ENCODE data around the gene BTBD9. TPM values are rescaled to one million over a fixed set of nuclear protein-coding genes. Genes with fewer than 3 reads are reported as not detected.
"Not testable (repeated sequence)": the region's sequence is repeated elsewhere in the genome, so short reads cannot be mapped to it uniquely, and the experiment has no call there.

Gene BTBD9
- polyA plus RNA-seq, 1 donor (not counting 4 experiments of a cell fraction or from before 2014, with no cell fraction given) = 6.8 TPM

- Histone ChIP-seq H2AFZ (ENCODE audit: control insufficient read depth, low read length) (no peak overlapping the region), H3K27ac (ENCODE audit: control insufficient read depth, insufficient read depth, low read length) (no peak overlapping the region), H3K4me3 (ENCODE audit: control insufficient read depth in 2 of 3, extremely low read depth in 1 of 3, insufficient read depth in 2 of 3, low read depth in 1 of 3, low read length in 3 of 3) (no peak overlapping the region), H3K9ac (ENCODE audit: control insufficient read depth, extremely low read depth, insufficient read depth, low read length) (no peak overlapping the region), H3K9me3 (ENCODE audit: control insufficient read depth, low read depth, low read length) (no peaks in the 10 kb centered on the region), H3K79me2 (ENCODE audit: control insufficient read depth, insufficient read depth, low read length) (no peaks in the 10 kb centered on the region), H4K20me1 (ENCODE audit: control insufficient read depth, extremely low read depth, insufficient read depth, low read length) (no peaks in the 10 kb centered on the region), H3K4me2 (ENCODE audit: control insufficient read depth, extremely low read depth, insufficient read depth, low read depth, low read length) (no peak overlapping the region), H3K27me3 (ENCODE audit: control insufficient read depth, extremely low read depth, insufficient read depth, low read length) (no peaks in the 10 kb centered on the region), H3K36me3 (ENCODE audit: control insufficient read depth in 2 of 2, extremely low read depth in 1 of 2, insufficient read depth in 2 of 2, low read length in 2 of 2) (no peaks in the 10 kb centered on the region), H3K4me1 (ENCODE audit: control insufficient read depth, extremely low read depth, insufficient read depth, low read length) (no peaks in the 10 kb centered on the region), H3K9me1 (ENCODE audit: control insufficient read depth, extremely low read depth, insufficient read depth, low read length) (no peaks in the 10 kb centered on the region)
- TF ChIP-seq EZH2 (IDR thresholded peaks at IDR 0.05; ENCODE audit: low read length) = no peak
- no peak for TF ChIP-seq CTCF (optimal IDR thresholded peaks at IDR 0.05 in 1 of 3, IDR thresholded peaks at IDR 0.05 in 1 of 3, conservative IDR thresholded peaks at IDR 0.05 in 1 of 3; ENCODE audit: extremely low read depth in 1 of 3, insufficient read depth in 2 of 3, low read length in 3 of 3)
- DNase-seq (ENCODE audit: low read depth, low spot score) (no peak), FAIRE-seq (no peak)
- dilution Hi-C loops (cut with MboI; ENCODE audit: extremely low pct_ligation_motif_present, low sequenced_read_pairs) = no loop called here
Measured at GRCh38 chr6:38349221-38349620, 290.5 kb downstream of the BTBD9 start.

- no peak for FAIRE-seq
- no peak overlapping the region for H2AFZ ChIP-seq (ENCODE audit: control insufficient read depth, low read length)
- no peaks in the 10 kb centered on the region for H3K27me3 ChIP-seq (ENCODE audit: control insufficient read depth, extremely low read depth, insufficient read depth, low read length)
- no peak overlapping the region for H3K4me3 ChIP-seq (ENCODE audit: control insufficient read depth in 2 of 3, extremely low read depth in 1 of 3, insufficient read depth in 2 of 3, low read depth in 1 of 3, low read length in 3 of 3)
- TF ChIP-seq EZH2 (IDR thresholded peaks at IDR 0.05; ENCODE audit: low read length) (no peak), CTCF (optimal IDR thresholded peaks at IDR 0.05 in 1 of 3, IDR thresholded peaks at IDR 0.05 in 1 of 3, conservative IDR thresholded peaks at IDR 0.05 in 1 of 3; ENCODE audit: extremely low read depth in 1 of 3, insufficient read depth in 2 of 3, low read length in 3 of 3) (no peak)
- H3K9me3 ChIP-seq (ENCODE audit: control insufficient read depth, low read depth, low read length) = no peaks in the 10 kb centered on the region
- no peaks in the 10 kb centered on the region for H3K4me1 ChIP-seq (ENCODE audit: control insufficient read depth, extremely low read depth, insufficient read depth, low read length)
- no peaks in the 10 kb centered on the region for H3K36me3 ChIP-seq (ENCODE audit: control insufficient read depth in 2 of 2, extremely low read depth in 1 of 2, insufficient read depth in 2 of 2, low read length in 2 of 2)
- no peak overlapping the region for H3K9ac ChIP-seq (ENCODE audit: control insufficient read depth, extremely low read depth, insufficient read depth, low read length)
- H3K79me2 ChIP-seq (ENCODE audit: control insufficient read depth, insufficient read depth, low read length) = no peaks in the 10 kb centered on the region
- no peaks in the 10 kb centered on the region for H3K9me1 ChIP-seq (ENCODE audit: control insufficient read depth, extremely low read depth, insufficient read depth, low read length)
- H3K27ac ChIP-seq (ENCODE audit: control insufficient read depth, insufficient read depth, low read length) = no peak overlapping the region
- dilution Hi-C loops (cut with MboI; ENCODE audit: extremely low pct_ligation_motif_present, low sequenced_read_pairs) = no loop called here
- H4K20me1 ChIP-seq (ENCODE audit: control insufficient read depth, extremely low read depth, insufficient read depth, low read length) = no peaks in the 10 kb centered on the region
- no peak for DNase-seq (ENCODE audit: low read depth, low spot score)
- no peak overlapping the region for H3K4me2 ChIP-seq (ENCODE audit: control insufficient read depth, extremely low read depth, insufficient read depth, low read depth, low read length)
Measured at GRCh38 chr6:38348371-38348770, 291.4 kb downstream of the BTBD9 start.

GRCh38 chr6:38347829-38348228, 291.9 kb downstream of the BTBD9 start:
- H3K4me3 ChIP-seq (ENCODE audit: control insufficient read depth in 2 of 3, extremely low read depth in 1 of 3, insufficient read depth in 2 of 3, low read depth in 1 of 3, low read length in 3 of 3); H3K27me3 ChIP-seq (ENCODE audit: control insufficient read depth, extremely low read depth, insufficient read depth, low read length); H3K9me3 ChIP-seq (ENCODE audit: control insufficient read depth, low read depth, low read length); H4K20me1 ChIP-seq (ENCODE audit: control insufficient read depth, extremely low read depth, insufficient read depth, low read length); H3K9ac ChIP-seq (ENCODE audit: control insufficient read depth, extremely low read depth, insufficient read depth, low read length); FAIRE-seq; dilution Hi-C loops (cut with MboI; ENCODE audit: extremely low pct_ligation_motif_present, low sequenced_read_pairs); DNase-seq (ENCODE audit: low read depth, low spot score); H2AFZ ChIP-seq (ENCODE audit: control insufficient read depth, low read length); H3K4me1 ChIP-seq (ENCODE audit: control insufficient read depth, extremely low read depth, insufficient read depth, low read length); H3K9me1 ChIP-seq (ENCODE audit: control insufficient read depth, extremely low read depth, insufficient read depth, low read length); H3K4me2 ChIP-seq (ENCODE audit: control insufficient read depth, extremely low read depth, insufficient read depth, low read depth, low read length); H3K79me2 ChIP-seq (ENCODE audit: control insufficient read depth, insufficient read depth, low read length); H3K27ac ChIP-seq (ENCODE audit: control insufficient read depth, insufficient read depth, low read length); H3K36me3 ChIP-seq (ENCODE audit: control insufficient read depth in 2 of 2, extremely low read depth in 1 of 2, insufficient read depth in 2 of 2, low read length in 2 of 2): not testable (repeated sequence)
